Endothelial cell of umbilical vein (primary cell): Measurements from ENCODE around the gene HUS1. TPM values are rescaled to one million over a fixed set of nuclear protein-coding genes. Genes with fewer than 3 reads are reported as not detected.

Experiments used
- BruUV-seq: library from RNA; stranded (reverse); fragments of 400-500 nt; replicated peaks from 2 replicates; lab custom pipeline; 2021; lab: Mats Ljungman, UMichigan
- CTCF ChIA-PET: fragments of 300-600, 350-600 bp; sonication (Branson Sonifier 250); formaldehyde crosslinking; loops from one replicate; lab custom pipeline; 2021; ENCODE audit warnings: antibody characterized with exemption, inconsistent platforms; lab: Charles Lee
- POLR2A ChIA-PET: fragments of 300-600, 350-600 bp; sonication (Branson Sonifier 250); formaldehyde crosslinking; loops from one replicate; lab custom pipeline; 2021; ENCODE audit warnings: antibody characterized with exemption, inconsistent platforms; lab: Charles Lee
- DNase-seq: peaks from one replicate; pipeline ENCODE4 v3.0.0-alpha.2; 2011; ENCODE audit warnings: low read depth, low spot score
- FAIRE-seq: peaks from 2 replicates; lab custom pipeline; 2011; peaks lifted over from hg19 to GRCh38; lab: Jason Lieb, UNC
- H2AFZ ChIP-seq: 2 replicates; pipeline ENCODE4 v1.6.0; 2012; ENCODE audit warnings: low read depth, low read length, control low read depth, inconsistent platforms
- H3K27ac ChIP-seq: 2 replicates; pipeline ENCODE4 v1.5.1; 2011; ENCODE audit warnings: low read depth, mild to moderate bottlenecking, control low read depth, low read length, moderate library complexity; ENCODE audit not compliant: insufficient read depth
- H3K27me3 ChIP-seq, 2 experiments: 2 replicates each; pipeline versions ENCODE4 v1.6.0 to v1.6.1; 2011; ENCODE audit warnings: low read length in 2 of 2, mixed read lengths in 1 of 2; ENCODE audit not compliant: control insufficient read depth in 2 of 2, insufficient read depth in 2 of 2
- H3K36me3 ChIP-seq, 2 experiments: 2 replicates in 1 of 2; 3 replicates in 1 of 2; pipeline ENCODE4 v1.5.1; 2011; ENCODE audit warnings: low read length in 2 of 2, mild to moderate bottlenecking in 1 of 2, moderate library complexity in 1 of 2; ENCODE audit not compliant: control insufficient read depth in 2 of 2, insufficient read depth in 2 of 2; ENCODE audit errors: extremely low read depth in 1 of 2
- H3K4me1 ChIP-seq: 3 replicates; pipeline ENCODE4 v1.5.1; 2011; ENCODE audit warnings: mild to moderate bottlenecking, low read length; ENCODE audit not compliant: control insufficient read depth, insufficient read depth; ENCODE audit errors: extremely low read depth
- H3K4me2 ChIP-seq: 2 replicates; pipeline ENCODE4 v1.6.1; 2011; ENCODE audit warnings: low read length, control low read depth, mixed read lengths; ENCODE audit not compliant: insufficient read depth
- H3K4me3 ChIP-seq, 3 experiments: fragments of 200-600 bp in 1 of 3; sonication (generic), shearing (Covaris generic) in 1 of 3; replicated peaks in 1 of 3; 2 replicates each; pipeline ENCODE4 v1.5.1; 2011 to 2016; ENCODE audit warnings: control low read depth in 3 of 3, low read length in 3 of 3, mild to moderate bottlenecking in 2 of 3, inconsistent platforms in 1 of 3, low read depth in 1 of 3, moderate library complexity in 1 of 3; ENCODE audit not compliant: insufficient read depth in 1 of 3
- H3K79me2 ChIP-seq: 2 replicates; pipeline ENCODE4 v1.6.0; 2012; ENCODE audit warnings: low read length, inconsistent platforms; ENCODE audit not compliant: control insufficient read depth, insufficient read depth
- H3K9ac ChIP-seq: replicated peaks from 2 replicates; pipeline ENCODE3; 2011; ENCODE audit warnings: low read length, control low read depth; ENCODE audit not compliant: insufficient read depth; ENCODE audit errors: extremely low read depth
- H3K9me1 ChIP-seq: replicated peaks from 3 replicates; pipeline ENCODE4 v1.6.0; 2011; ENCODE audit warnings: mild to moderate bottlenecking, low read length; ENCODE audit not compliant: control insufficient read depth, insufficient read depth; ENCODE audit errors: extremely low read depth
- H3K9me3 ChIP-seq: replicated peaks from 2 replicates; pipeline ENCODE4 v1.5.1; 2012; ENCODE audit warnings: low read length, inconsistent platforms; ENCODE audit not compliant: control insufficient read depth, insufficient read depth
- H4K20me1 ChIP-seq: replicated peaks from 2 replicates; pipeline ENCODE3; 2011; ENCODE audit warnings: mild to moderate bottlenecking, low read length; ENCODE audit not compliant: control insufficient read depth, insufficient read depth; ENCODE audit errors: extremely low read depth
- CTCF ChIP-seq, 2 donors: IDR thresholded peaks; 1 replicate in 1 of 2; 2 replicates in 1 of 2; pipeline ENCODE4 v1.5.1; 2011; ENCODE audit warnings: low read length in 2 of 2, mild to moderate bottlenecking in 2 of 2, moderate library complexity in 2 of 2, control low read depth in 1 of 2, inconsistent platforms in 1 of 2, low read depth in 1 of 2; ENCODE audit not compliant: insufficient read depth in 1 of 2; ENCODE audit errors: extremely low read depth in 1 of 2
- EZH2 ChIP-seq: IDR thresholded peaks from 2 replicates; pipeline ENCODE4 v1.6.1; 2012; ENCODE audit warnings: borderline replicate concordance, low read depth, mild to moderate bottlenecking, moderate library complexity, low read length, inconsistent platforms; ENCODE audit not compliant: severe bottlenecking
- FOS ChIP-seq: IDR thresholded peaks from 2 replicates; pipeline ENCODE4 v1.6.1; 2011; ENCODE audit warnings: mild to moderate bottlenecking, low read length, moderate library complexity, borderline replicate concordance; ENCODE audit not compliant: insufficient read depth
- GATA2 ChIP-seq: IDR thresholded peaks from 2 replicates; pipeline ENCODE4 v1.7.0; 2011; ENCODE audit warnings: low read depth, mild to moderate bottlenecking, moderate library complexity, mixed read lengths, low read length; ENCODE audit not compliant: insufficient read length, insufficient read depth
- JUN ChIP-seq: IDR thresholded peaks from 2 replicates; pipeline ENCODE4 v1.6.1; 2011; ENCODE audit warnings: borderline replicate concordance, low read depth; ENCODE audit not compliant: insufficient read length, insufficient read depth
- MAX ChIP-seq: IDR thresholded peaks from 2 replicates; pipeline ENCODE4 v1.6.1; 2011; ENCODE audit not compliant: insufficient read depth, insufficient read length
- MYC ChIP-seq: IDR thresholded peaks from one replicate; pipeline ENCODE4 v1.6.1; 2011; ENCODE audit warnings: mild to moderate bottlenecking, low read depth, low read length
- POLR2A ChIP-seq: IDR thresholded peaks from 2 replicates; pipeline ENCODE4 v1.6.1; 2012; ENCODE audit warnings: low read depth, mild to moderate bottlenecking, control low read depth, low read length
- POLR2AphosphoS5 ChIP-seq: IDR thresholded peaks from 2 replicates; pipeline ENCODE4 v1.6.1; 2012; ENCODE audit warnings: low read depth, mild to moderate bottlenecking, control low read depth, low read length, moderate library complexity; ENCODE audit not compliant: insufficient read depth
- dilution Hi-C: fragments of 300-500 bp; cut with MboI; formaldehyde crosslinking; loops from one replicate; pipeline ENCODE4 v1.15.0; 2019; ENCODE audit warnings: low sequenced_read_pairs; ENCODE audit not compliant: extremely low pct_ligation_motif_present
- intact Hi-C: fragments of 100-400 bp; cut with micrococcal nuclease; formaldehyde crosslinking; loops from one replicate; pipeline ENCODE4 v1.10.0; 2022
- polyA plus RNA-seq, 4 experiments: library from polyadenylated mRNA; depleted of rRNA in 3 of 4; stranded (reverse) in 3 of 4; unstranded in 1 of 4; fragments of >200 nt; gene quantifications; 2 replicates each; pipeline versions ENCODE4 v1.2.1 to v1.2.3, GENCODE V29; 2011 to 2012; ENCODE audit warnings: missing spikeins in 1 of 4
- total RNA-seq: library from RNA; stranded (reverse); gene quantifications from 2 replicates; pipeline ENCODE4 v1.2.3, GENCODE V29; 2021

Gene HUS1
- total and polyA plus RNA-seq, 2 donors (not counting 3 experiments of a cell fraction or from before 2014, with no cell fraction given): 21.4 to 49.7 TPM

- H3K27ac ChIP-seq: no peak overlapping the region
- DNase-seq (no peak), FAIRE-seq (no peak)
- no peaks in the 10 kb centered on the region for H4K20me1 ChIP-seq
- no peak overlapping the region for H3K4me3 ChIP-seq
- CTCF ChIA-PET: interaction anchor here (3.5 kb wide), 1 partner anchor 12 kb away, joined by 13 read pairs; no protein-coding TSS in a partner anchor
- POLR2A ChIA-PET: no interaction called here
- H3K9ac ChIP-seq: no peak overlapping the region
- H3K79me2 ChIP-seq: no peaks in the 10 kb centered on the region
- no peaks in the 10 kb centered on the region for H3K9me3 ChIP-seq
- dilution Hi-C loops: no loop called here
- no peak overlapping the region for H2AFZ ChIP-seq
- intact Hi-C loops: no loop called here
- H3K27me3 ChIP-seq: no peaks in the 10 kb centered on the region
- no peak overlapping the region for H3K4me2 ChIP-seq
- BruUV-seq: no TSS peak
- TF ChIP-seq MYC (no peak), CTCF (IDR thresholded peaks at IDR 0.05; ENCODE audit: extremely low read depth in 1 of 2, insufficient read depth in 1 of 2, low read depth in 1 of 2, low read length in 2 of 2) (no peak), POLR2AphosphoS5 (no peak), FOS (no peak), GATA2 (no peak), MAX (no peak), EZH2 (no peak), JUN (no peak), POLR2A (no peak)
- no peaks in the 10 kb centered on the region for H3K4me1 ChIP-seq
- H3K9me1 ChIP-seq: no peaks in the 10 kb centered on the region
- no peaks in the 10 kb centered on the region for H3K36me3 ChIP-seq
Measured at GRCh38 chr7:47932466-47933037, 46.9 kb downstream of the HUS1 start.
